Keratinocyte (primary cell): ENCODE measurements around the gene TMEM30A. TPM values are rescaled to one million over a fixed set of nuclear protein-coding genes. Genes with fewer than 3 reads are reported as not detected.

Experiments used
- DNase-seq: peaks from one replicate; pipeline ENCODE4 v3.0.0-alpha.2; 2011; ENCODE audit warnings: low read depth, missing footprints, low spot score
- FAIRE-seq: peaks from 2 replicates; lab custom pipeline; 2011; peaks lifted over from hg19 to GRCh38; lab: Jason Lieb, UNC
- H2AFZ ChIP-seq: 2 replicates; pipeline ENCODE4 v1.6.0; 2012; ENCODE audit warnings: low read length, control low read depth, inconsistent platforms; ENCODE audit not compliant: control insufficient read depth
- H3K27ac ChIP-seq: 2 replicates; pipeline ENCODE4 v1.5.1; 2011; ENCODE audit warnings: low read length; ENCODE audit not compliant: control insufficient read depth, insufficient read depth
- H3K27me3 ChIP-seq: 3 replicates; pipeline ENCODE4 v1.6.0; 2011; ENCODE audit warnings: low read length; ENCODE audit not compliant: control insufficient read depth, insufficient read depth; ENCODE audit errors: extremely low read depth
- H3K36me3 ChIP-seq, 2 experiments: 2 replicates in 1 of 2; 3 replicates in 1 of 2; pipeline ENCODE4 v1.5.1; 2011; ENCODE audit warnings: low read length in 2 of 2, mild to moderate bottlenecking in 1 of 2; ENCODE audit not compliant: control insufficient read depth in 2 of 2, insufficient read depth in 2 of 2; ENCODE audit errors: extremely low read depth in 1 of 2
- H3K4me1 ChIP-seq: 3 replicates; pipeline ENCODE4 v1.5.1; 2011; ENCODE audit warnings: low read length; ENCODE audit not compliant: control insufficient read depth, insufficient read depth; ENCODE audit errors: extremely low read depth
- H3K4me2 ChIP-seq: 3 replicates; pipeline ENCODE4 v1.6.0; 2011; ENCODE audit warnings: low read depth, low read length; ENCODE audit not compliant: control insufficient read depth, insufficient read depth; ENCODE audit errors: extremely low read depth
- H3K4me3 ChIP-seq, 3 experiments: fragments of 200-600 bp in 1 of 3; sonication (generic) in 1 of 3; 2 replicates in 2 of 3; 3 replicates in 1 of 3; pipeline ENCODE4 v1.5.1; 2011 to 2016; ENCODE audit warnings: low read length in 3 of 3, mild to moderate bottlenecking in 3 of 3, control low read depth in 2 of 3, inconsistent platforms in 1 of 3, low read depth in 1 of 3, mixed read lengths in 1 of 3, mixed run types in 1 of 3, moderate library complexity in 1 of 3; ENCODE audit not compliant: control insufficient read depth in 2 of 3, insufficient read depth in 2 of 3; ENCODE audit errors: extremely low read depth in 1 of 3
- H3K79me2 ChIP-seq: 2 replicates; pipeline ENCODE4 v1.6.0; 2012; ENCODE audit warnings: low read length; ENCODE audit not compliant: control insufficient read depth, insufficient read depth
- H3K9ac ChIP-seq: 3 replicates; pipeline ENCODE4 v1.6.0; 2011; ENCODE audit warnings: low read length; ENCODE audit not compliant: control insufficient read depth, insufficient read depth; ENCODE audit errors: extremely low read depth
- H3K9me1 ChIP-seq: 3 replicates; pipeline ENCODE4 v1.6.0; 2011; ENCODE audit warnings: low read length; ENCODE audit not compliant: control insufficient read depth, insufficient read depth; ENCODE audit errors: extremely low read depth
- H3K9me3 ChIP-seq: 2 replicates; pipeline ENCODE4 v1.5.1; 2012; ENCODE audit warnings: low read depth, low read length; ENCODE audit not compliant: control insufficient read depth
- H4K20me1 ChIP-seq: 3 replicates; pipeline ENCODE4 v1.6.0; 2011; ENCODE audit warnings: low read length; ENCODE audit not compliant: control insufficient read depth, insufficient read depth; ENCODE audit errors: extremely low read depth
- CTCF ChIP-seq, 3 experiments: IDR thresholded peaks in 1 of 3; conservative IDR thresholded peaks in 1 of 3; optimal IDR thresholded peaks in 1 of 3; 2 replicates in 2 of 3; 3 replicates in 1 of 3; pipeline versions ENCODE3 to v1.5.1; 2011; ENCODE audit warnings: low read length in 3 of 3, mild to moderate bottlenecking in 3 of 3, moderate library complexity in 2 of 3, control low read depth in 1 of 3, inconsistent platforms in 1 of 3; ENCODE audit not compliant: insufficient read depth in 2 of 3; ENCODE audit errors: extremely low read depth in 1 of 3
- EZH2 ChIP-seq: IDR thresholded peaks from one replicate; pipeline ENCODE4 v1.6.1; 2012; ENCODE audit warnings: inconsistent platforms, mild to moderate bottlenecking, low read length, moderate library complexity
- dilution Hi-C: fragments of 300-500 bp; cut with MboI; formaldehyde crosslinking; loops from one replicate; pipeline ENCODE4 v1.7.0; 2020; ENCODE audit warnings: low sequenced_read_pairs; ENCODE audit not compliant: extremely low pct_ligation_motif_present
- polyA plus RNA-seq, 5 experiments: library from polyadenylated mRNA; depleted of rRNA in 3 of 5; stranded (reverse) in 3 of 5; stranded (forward) in 1 of 5; unstranded in 1 of 5; fragments of >200 nt; gene quantifications; 1 replicate in 1 of 5; 2 replicates in 3 of 5; 3 replicates in 1 of 5; pipeline versions ENCODE4 v1.2.1 to v1.2.3, GENCODE V29; 2011 to 2012; ENCODE audit warnings: missing spikeins in 2 of 5, low read depth in 1 of 5, low replicate concordance in 1 of 5

TMEM30A gene
- polyA plus RNA-seq, 1 donor (not counting 4 experiments of a cell fraction or from before 2014, with no cell fraction given) = 50.2 TPM

DNA sequence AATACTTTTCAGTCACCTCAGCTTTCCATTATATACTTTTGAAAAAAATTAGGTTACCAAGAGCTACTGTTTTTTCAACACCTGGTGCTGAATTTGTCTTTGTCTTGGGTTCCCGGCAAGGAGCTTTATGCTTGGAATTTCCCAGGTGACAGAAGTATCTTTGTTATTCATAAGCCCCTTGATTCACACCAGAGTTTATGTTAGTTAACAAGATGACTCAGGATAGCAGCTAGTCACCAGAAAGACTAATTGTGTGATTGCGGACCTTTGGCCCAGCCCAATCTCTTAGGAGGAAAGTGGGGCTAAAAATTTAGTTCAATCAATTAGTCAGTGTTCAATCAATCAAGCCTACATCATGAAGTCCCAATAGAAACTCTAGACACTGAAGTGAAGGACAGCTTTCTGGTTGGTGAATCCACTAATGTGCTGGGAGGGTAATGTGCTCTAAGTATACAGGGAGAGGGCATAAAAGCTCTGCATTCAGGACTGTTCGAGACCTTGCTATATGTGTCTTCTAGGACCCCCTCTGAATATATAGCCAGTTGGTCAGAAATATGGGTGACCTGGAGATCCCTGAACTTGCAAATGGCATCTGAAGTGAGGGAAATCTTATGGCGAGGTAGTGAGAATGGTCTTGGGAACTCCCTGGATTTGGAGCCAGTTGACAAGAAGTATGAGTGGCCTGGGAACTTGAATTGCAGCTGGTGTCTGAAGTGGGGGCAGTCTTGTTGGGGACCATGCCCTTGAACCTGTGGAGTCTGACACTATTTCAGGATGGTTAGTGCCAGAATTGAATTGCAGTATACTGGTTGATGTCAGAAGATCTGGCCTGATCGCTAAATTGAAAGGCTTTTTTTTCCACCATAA lies 16.2 kb downstream of the TMEM30A start:
- H3K27me3 ChIP-seq = no peaks in the 10 kb centered on the region
- H3K9me1 ChIP-seq = no peaks in the 10 kb centered on the region
- peak overlapping the region; percentile 31 for H3K4me2 ChIP-seq
- DNase-seq = no peak
- H3K9ac ChIP-seq = no peak overlapping the region
- H3K79me2 ChIP-seq = peaks cover 55% of the 10 kb centered on the region
- H4K20me1 ChIP-seq = no peaks in the 10 kb centered on the region
- no peak for TF ChIP-seq CTCF (optimal IDR thresholded peaks at IDR 0.05 in 1 of 3, IDR thresholded peaks at IDR 0.05 in 1 of 3, conservative IDR thresholded peaks at IDR 0.05 in 1 of 3; ENCODE audit: extremely low read depth in 1 of 3, insufficient read depth in 2 of 3, low read length in 3 of 3)
- TF ChIP-seq EZH2 = no peak
- peaks cover 10% of the 10 kb centered on the region for H3K4me1 ChIP-seq
- no peak overlapping the region for H3K4me3 ChIP-seq
- FAIRE-seq = peak; percentile 78
- dilution Hi-C loops = no loop called here
- H3K36me3 ChIP-seq = peaks cover 3 to 13% of the 10 kb centered on the region in 2 experiments
- H3K9me3 ChIP-seq = peaks cover 7% of the 10 kb centered on the region
- H2AFZ ChIP-seq = no peak overlapping the region
- peak overlapping the region; percentile 54 for H3K27ac ChIP-seq

GRCh38 chr6:75267461-75267860 lies 17.1 kb downstream of the TMEM30A start:
- Histone ChIP-seq H3K4me2 (no peak overlapping the region), H3K4me1 (peaks cover 10% of the 10 kb centered on the region), H3K36me3 (peaks cover 0 to 4% of the 10 kb centered on the region in 2 experiments), H3K27me3 (no peaks in the 10 kb centered on the region), H3K4me3 (no peak overlapping the region), H3K9ac (no peak overlapping the region), H3K79me2 (peaks cover 46% of the 10 kb centered on the region), H3K9me3 (peaks cover 1% of the 10 kb centered on the region), H4K20me1 (no peaks in the 10 kb centered on the region), H2AFZ (no peak overlapping the region), H3K27ac (peak overlapping the region; percentile 54), H3K9me1 (no peaks in the 10 kb centered on the region)
- TF ChIP-seq EZH2 = no peak
- no peak for TF ChIP-seq CTCF (optimal IDR thresholded peaks at IDR 0.05 in 1 of 3, IDR thresholded peaks at IDR 0.05 in 1 of 3, conservative IDR thresholded peaks at IDR 0.05 in 1 of 3; ENCODE audit: extremely low read depth in 1 of 3, insufficient read depth in 2 of 3, low read length in 3 of 3)
- dilution Hi-C loops = no loop called here
- no peak for DNase-seq
- FAIRE-seq = no peak
